ENCODE results near the gene KRT75. TPM values are rescaled to one million over a fixed set of nuclear protein-coding genes. Genes with fewer than 3 reads are reported as not detected.

The KRT75 gene
- not detected in 2 replicates for total RNA-seq (2016; rRNA removed; fragmentation: Illumina TruSeq; extraction: Trizol)
- total RNA-seq (2016; cell fraction: cytosol; rRNA removed; fragmentation: Illumina TruSeq; extraction: Trizol; ENCODE audit: low read depth), result not detected in 2 replicates
- total RNA-seq (2016; cell fraction: insoluble cytoplasmic fraction; rRNA removed; fragmentation: Illumina TruSeq; extraction: Trizol), result not detected in 2 replicates
- total RNA-seq (2016; cell fraction: membrane; rRNA removed; fragmentation: Illumina TruSeq; extraction: Trizol), result not detected in 2 replicates
- not detected in 2 replicates for total RNA-seq (2016; cell fraction: nucleus; rRNA removed; fragmentation: Illumina TruSeq; extraction: Trizol)
- polyA plus RNA-seq (2011; rRNA removed), result not detected in 2 replicates
- polyA plus RNA-seq (2011; cell fraction: cytosol; rRNA removed), result not detected in 2 replicates
- not detected in 2 replicates for polyA plus RNA-seq (2011; cell fraction: nucleus; rRNA removed)
- polyA plus RNA-seq (2012), result not detected in 2 replicates
- not detected in 2 replicates for polyA plus RNA-seq (2016; cell fraction: cytosol; fragmentation: Illumina TruSeq; extraction: Trizol; ENCODE audit: low read depth)
- not detected in 2 replicates for polyA plus RNA-seq (2016; cell fraction: insoluble cytoplasmic fraction; fragmentation: Illumina TruSeq; extraction: Trizol; ENCODE audit: low read depth)
- not detected in 2 replicates for polyA plus RNA-seq (2016; cell fraction: membrane; fragmentation: Illumina TruSeq; extraction: Trizol; ENCODE audit: low read depth)
- not detected in 2 replicates for polyA plus RNA-seq (2016; cell fraction: nucleus; fragmentation: Illumina TruSeq; extraction: Trizol; ENCODE audit: insufficient read depth, low read depth)
- polyA minus RNA-seq (2011; rRNA and poly(A)+ RNA removed; ENCODE audit: low replicate concordance), result not detected in 2 replicates
- not detected in 2 replicates for polyA minus RNA-seq (2011; cell fraction: cytosol; rRNA and poly(A)+ RNA removed)
- not detected in 2 replicates for polyA minus RNA-seq (2011; cell fraction: nucleus; rRNA and poly(A)+ RNA removed)
- Bru-seq, nascent RNA, result not detected
- not detected for BruChase-seq, experiment 1, labeled RNA remaining after a 6-hour chase
- BruChase-seq, experiment 2, labeled RNA remaining after a 2-hour chase, result not detected
- long read RNA-seq, experiment 1, result 0 reads
- long read RNA-seq, experiment 2, result 0 reads

DNA sequence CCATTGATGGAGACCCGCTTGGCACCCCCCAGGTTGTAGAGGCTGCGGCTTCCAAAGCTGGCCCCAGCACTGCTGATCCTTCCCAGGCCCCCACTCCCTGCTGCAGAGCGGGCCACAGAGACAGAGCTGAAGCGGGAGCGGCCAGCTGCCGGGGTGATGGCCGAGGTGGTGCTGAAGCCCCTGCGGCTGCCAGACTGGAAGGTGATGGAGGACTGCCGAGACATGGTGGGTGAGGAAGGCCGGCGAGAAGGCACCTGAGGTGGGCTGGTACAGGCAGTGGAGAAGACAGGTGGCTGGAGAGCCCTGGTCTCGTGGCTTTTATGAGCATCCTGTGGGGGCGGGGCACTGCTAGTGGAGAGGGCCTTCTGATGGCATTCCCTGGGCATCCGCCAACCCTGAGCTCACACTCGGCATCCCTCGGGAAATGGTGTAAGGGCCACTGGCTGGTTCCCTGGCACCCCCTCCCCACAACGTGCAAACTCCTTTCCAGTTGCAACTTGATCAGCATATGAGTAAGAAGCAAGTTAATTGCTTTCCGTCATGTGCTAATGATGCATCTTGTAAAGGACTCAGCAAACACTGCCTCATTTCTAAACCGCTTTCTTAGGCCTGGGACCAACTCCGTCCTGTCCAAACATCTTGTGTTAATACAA lies at the start of gene KRT75:
Gene KRT75 (minus strand): TSS at position 291 of the 653 bp plus-strand sequence. CDS start 67 bp downstream, at position 224.
- no peak for FAIRE-seq
- no TSS peak for BruUV-seq (replicated peaks)
- Histone ChIP-seq H4K20me1 (ENCODE audit: insufficient read depth, low read length) (no peaks in the 10 kb centered on the region), H3K4me3 (replicated peaks in 1 of 3; ENCODE audit: insufficient read depth in 1 of 3, low read depth in 2 of 3, low read length in 3 of 3) (no peak within 1 kb of the TSS), H3K9ac (ENCODE audit: insufficient read depth, low read depth, low read length) (no peak within 1 kb of the TSS), H3K36me3 (replicated peaks in 1 of 2; ENCODE audit: control insufficient read depth in 1 of 2, insufficient read depth in 2 of 2, low read length in 2 of 2) (no peaks in the 10 kb centered on the region), H3K79me2 (ENCODE audit: insufficient read depth, low read length) (no peaks in the 10 kb centered on the region), H3K4me2 (ENCODE audit: low read depth, low read length) (no peak within 1 kb of the TSS), H3K27ac (ENCODE audit: extremely low read length, insufficient read depth, low read length) (no peak within 1 kb of the TSS), H3K4me1 (ENCODE audit: insufficient read depth, low read length) (no peaks in the 10 kb centered on the region; the same call in 1 of the 2 replicates), H3K9me3 (ENCODE audit: low read length) (no peaks in the 10 kb centered on the region), H2AFZ (ENCODE audit: low read length) (no peak within 1 kb of the TSS), H3K27me3 (ENCODE audit: control insufficient read depth in 1 of 2, insufficient read depth in 2 of 2, low read length in 2 of 2) (peaks cover 5 to 7% of the 10 kb centered on the region in 2 experiments; a peak in 3 of 5 replicates)
- ChIA-PET POLR2A (no interaction called here), CTCF (ENCODE audit: low intra/inter-chr PET ratio, low total read pairs) (no interaction called here)
- ATAC-seq, result no peak
- no peak for DNase-seq (ENCODE audit: low spot score)
- no peak for TF ChIP-seq TEAD2 (CRISPR knock-in tag; IDR thresholded peaks at IDR 0.05)
- no peak for TF ChIP-seq DNMT3B (CRISPR knock-in tag; conservative IDR thresholded peaks at IDR 0.05)
- no peak for TF ChIP-seq ZNF350 (CRISPR knock-in tag; IDR thresholded peaks at IDR 0.05; ENCODE audit: borderline replicate concordance, low read depth)
- TF ChIP-seq, protein P1, sequence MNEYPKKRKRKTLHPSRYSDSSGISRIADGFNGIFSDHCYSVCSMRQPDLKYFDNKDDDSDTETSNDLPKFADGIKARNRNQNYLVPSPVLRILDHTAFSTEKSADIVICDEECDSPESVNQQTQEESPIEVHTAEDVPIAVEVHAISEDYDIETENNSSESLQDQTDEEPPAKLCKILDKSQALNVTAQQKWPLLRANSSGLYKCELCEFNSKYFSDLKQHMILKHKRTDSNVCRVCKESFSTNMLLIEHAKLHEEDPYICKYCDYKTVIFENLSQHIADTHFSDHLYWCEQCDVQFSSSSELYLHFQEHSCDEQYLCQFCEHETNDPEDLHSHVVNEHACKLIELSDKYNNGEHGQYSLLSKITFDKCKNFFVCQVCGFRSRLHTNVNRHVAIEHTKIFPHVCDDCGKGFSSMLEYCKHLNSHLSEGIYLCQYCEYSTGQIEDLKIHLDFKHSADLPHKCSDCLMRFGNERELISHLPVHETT (CRISPR knock-in tag; conservative IDR thresholded peaks at IDR 0.05), result no peak
- TF ChIP-seq ZNF780A (CRISPR knock-in tag; IDR thresholded peaks at IDR 0.05), result no peak
- no peak for TF ChIP-seq GTF2F1 (IDR thresholded peaks at IDR 0.05; ENCODE audit: low read length)
- TF ChIP-seq RBFOX2 (IDR thresholded peaks at IDR 0.05; ENCODE audit: low read depth, low read length), result no peak
- in situ Hi-C loops (cut with HindIII; ENCODE audit: extremely low pct_ligation_motif_present, low pct_unique_long_range_greater_than_20kb) (no loop called here), intact Hi-C loops (cut with micrococcal nuclease; ENCODE audit: unreplicated experiment) (no loop called here)
- WGBS (ENCODE audit: low lambda C conversion rate), result 57% methylated on average over 12 of the region's 20 CpGs
